H1 (cell line): ENCODE results near the gene MBOAT2. TPM values are rescaled to one million over a fixed set of nuclear protein-coding genes. Genes with fewer than 3 reads are reported as not detected.
"Not testable (repeated sequence)": the region's sequence is repeated elsewhere in the genome, so short reads cannot be mapped to it uniquely, and the experiment has no call there.

ENCODE experiments used
- CTCF ChIA-PET: fragments of 300-600 bp; sonication (Branson Sonifier 250); formaldehyde crosslinking; loops from one replicate; lab custom pipeline; 2021; ENCODE audit not compliant: partially characterized antibody; lab: Charles Lee
- POLR2A ChIA-PET: fragments of 300-600 bp; sonication (Branson Sonifier 250); formaldehyde crosslinking; loops from one replicate; lab custom pipeline; 2021; ENCODE audit warnings: inconsistent platforms; ENCODE audit not compliant: partially characterized antibody; lab: Charles Lee
- DNase-seq, 2 experiments: peaks; one replicate each; pipeline versions ENCODE4 v3.0.0 to v3.0.0-alpha.2; 2010 to 2022; ENCODE audit warnings: low spot score in 2 of 2, low read depth in 1 of 2, mixed read lengths in 1 of 2
- FAIRE-seq: peaks from 2 replicates; lab custom pipeline; 2011; peaks lifted over from hg19 to GRCh38; lab: Jason Lieb, UNC
- H2AFZ ChIP-seq: 2 replicates; pipeline ENCODE4 v1.8.1; 2012; ENCODE audit warnings: low read length, inconsistent platforms
- H2AK5ac ChIP-seq: 2 replicates; pipeline ENCODE4 v1.6.1; 2013; ENCODE audit warnings: low read depth, low read length
- H2BK120ac ChIP-seq: replicated peaks from 2 replicates; pipeline ENCODE3; 2013; ENCODE audit warnings: low read depth, low read length, inconsistent platforms
- H2BK12ac ChIP-seq: 2 replicates; pipeline ENCODE4 v1.6.1; 2013; ENCODE audit warnings: low read depth, low read length
- H2BK15ac ChIP-seq: 2 replicates; pipeline ENCODE4 v1.6.1; 2013; ENCODE audit warnings: low read length
- H2BK20ac ChIP-seq: 2 replicates; pipeline ENCODE4 v1.6.1; 2013; ENCODE audit warnings: low read length
- H2BK5ac ChIP-seq: 2 replicates; pipeline ENCODE4 v1.6.1; 2013; ENCODE audit warnings: low read depth, low read length
- H3K14ac ChIP-seq: 2 replicates; pipeline ENCODE4 v1.6.1; 2013; ENCODE audit warnings: inconsistent platforms; ENCODE audit not compliant: insufficient read length
- H3K18ac ChIP-seq: 2 replicates; pipeline ENCODE4 v1.6.1; 2013; ENCODE audit warnings: low read length; ENCODE audit errors: extremely low read depth
- H3K23ac ChIP-seq: 2 replicates; pipeline ENCODE4 v1.6.1; 2013; ENCODE audit warnings: inconsistent platforms; ENCODE audit not compliant: insufficient read length
- H3K23me2 ChIP-seq: 2 replicates; pipeline ENCODE4 v1.6.1; 2013; ENCODE audit warnings: low read depth, low read length
- H3K27ac ChIP-seq: 2 replicates; pipeline ENCODE4 v1.6.1; 2011; ENCODE audit warnings: low read depth, low read length, inconsistent platforms
- H3K27me3 ChIP-seq, 4 experiments: replicated peaks in 1 of 4; 1 replicate in 1 of 4; 2 replicates in 3 of 4; pipeline versions ENCODE4 v1.6.1 to v1.8.1; 2011 to 2013; ENCODE audit warnings: low read length in 3 of 4, mild to moderate bottlenecking in 3 of 4, inconsistent platforms in 2 of 4, mixed read lengths in 2 of 4, moderate library complexity in 1 of 4; ENCODE audit not compliant: control insufficient read depth in 3 of 4, insufficient read depth in 3 of 4; ENCODE audit errors: extremely low read depth in 1 of 4
- H3K36me3 ChIP-seq, 4 experiments: 2 replicates each; pipeline versions ENCODE4 v1.6.1 to v1.8.1; 2011 to 2013; ENCODE audit warnings: mild to moderate bottlenecking in 4 of 4, low read length in 3 of 4, moderate library complexity in 2 of 4, control low read depth in 1 of 4, inconsistent platforms in 1 of 4; ENCODE audit not compliant: insufficient read depth in 4 of 4, control insufficient read depth in 2 of 4
- H3K4ac ChIP-seq: replicated peaks from 2 replicates; pipeline ENCODE3; 2013; ENCODE audit warnings: low read length, low read depth, mixed read lengths, inconsistent platforms; ENCODE audit not compliant: insufficient read length
- H3K4me1 ChIP-seq, 4 experiments: replicated peaks in 1 of 4; 1 replicate in 1 of 4; 2 replicates in 3 of 4; pipeline versions ENCODE4 v1.6.1 to v1.8.1; 2011 to 2013; ENCODE audit warnings: low read length in 3 of 4, inconsistent platforms in 2 of 4, mixed read lengths in 1 of 4; ENCODE audit not compliant: insufficient read depth in 4 of 4, control insufficient read depth in 3 of 4
- H3K4me2 ChIP-seq, 2 experiments: 2 replicates each; pipeline versions ENCODE4 v1.6.1 to v1.8.1; 2011 to 2013; ENCODE audit warnings: low read depth in 2 of 2, low read length in 2 of 2, control low read depth in 1 of 2, inconsistent platforms in 1 of 2, mild to moderate bottlenecking in 1 of 2; ENCODE audit not compliant: insufficient read depth in 1 of 2
- H3K4me3 ChIP-seq, 4 experiments: fragments of 200-600, 300-600 bp in 1 of 4; sonication (generic), shearing (Covaris generic), sonication (Bioruptor Twin) in 1 of 4; 2 replicates each; pipeline versions ENCODE4 v1.5.1 to v1.8.1; 2011 to 2016; ENCODE audit warnings: low read length in 4 of 4, low read depth in 3 of 4, control low read depth in 2 of 4, inconsistent platforms in 2 of 4, mild to moderate bottlenecking in 2 of 4, mixed read lengths in 1 of 4, moderate library complexity in 1 of 4; ENCODE audit not compliant: insufficient read depth in 2 of 4; ENCODE audit errors: extremely low read depth in 1 of 4
- H3K56ac ChIP-seq: replicated peaks from 2 replicates; pipeline ENCODE3; 2013; ENCODE audit warnings: low read depth, mild to moderate bottlenecking, mixed read lengths, low read length, inconsistent platforms; ENCODE audit not compliant: insufficient read length
- H3K79me1 ChIP-seq: 2 replicates; pipeline ENCODE4 v1.6.1; 2013; ENCODE audit warnings: low read depth, low read length, control low read depth
- H3K79me2 ChIP-seq, 2 experiments: 2 replicates each; pipeline versions ENCODE4 v1.6.1 to v1.8.1; 2012 to 2013; ENCODE audit warnings: low read length in 2 of 2, mild to moderate bottlenecking in 2 of 2, inconsistent platforms in 1 of 2; ENCODE audit not compliant: insufficient read depth in 2 of 2, control insufficient read depth in 1 of 2
- H3K9ac ChIP-seq, 4 experiments: replicated peaks in 1 of 4; 1 replicate in 1 of 4; 2 replicates in 3 of 4; pipeline versions ENCODE4 v1.6.1 to v1.8.1; 2011 to 2013; ENCODE audit warnings: low read depth in 3 of 4, low read length in 3 of 4, control low read depth in 2 of 4, mild to moderate bottlenecking in 2 of 4, moderate library complexity in 2 of 4, inconsistent platforms in 1 of 4; ENCODE audit errors: extremely low read depth in 1 of 4
- H3K9me3 ChIP-seq, 2 experiments: 2 replicates each; pipeline versions ENCODE4 v1.6.1 to v1.8.1; 2012 to 2013; ENCODE audit warnings: mild to moderate bottlenecking in 2 of 2, moderate library complexity in 2 of 2, control low read depth in 1 of 2, inconsistent platforms in 1 of 2, low read depth in 1 of 2, low read length in 1 of 2, mixed read lengths in 1 of 2; ENCODE audit not compliant: insufficient read depth in 2 of 2
- H4K20me1 ChIP-seq, 2 experiments: replicated peaks in 1 of 2; 2 replicates each; pipeline versions ENCODE3 to v1.8.1; 2011 to 2013; ENCODE audit warnings: inconsistent platforms in 2 of 2, low read length in 2 of 2, mild to moderate bottlenecking in 1 of 2; ENCODE audit not compliant: insufficient read depth in 2 of 2, control insufficient read depth in 1 of 2
- H4K5ac ChIP-seq: 2 replicates; pipeline ENCODE4 v1.6.1; 2013; ENCODE audit warnings: low read length, low read depth, mixed read lengths, inconsistent platforms; ENCODE audit not compliant: insufficient read length
- H4K8ac ChIP-seq: 2 replicates; pipeline ENCODE4 v1.8.0; 2013; ENCODE audit warnings: mild to moderate bottlenecking, moderate library complexity, low read length, inconsistent platforms; ENCODE audit not compliant: insufficient read depth; ENCODE audit errors: extremely low read depth
- H4K91ac ChIP-seq: replicated peaks from 2 replicates; pipeline ENCODE3; 2013; ENCODE audit warnings: low read length, mixed read lengths, inconsistent platforms; ENCODE audit not compliant: insufficient read length
- WGBS, 2 experiments: shearing (Covaris generic) in 1 of 2; methylation state at CpG; one replicate each; pipeline versions ENCODE4 v1.1.6 to v1.1.7; 2013 to 2015; ENCODE audit warnings: low lambda C conversion rate in 2 of 2, mixed read lengths in 2 of 2, inconsistent platforms in 1 of 2, low coverage in 1 of 2, missing lambda C conversion rate in 1 of 2; ENCODE audit not compliant: insufficient replicate concordance in 2 of 2, insufficient coverage in 1 of 2, insufficient read length in 1 of 2; ENCODE audit errors: extremely low coverage in 1 of 2, missing lambda C conversion rate in 1 of 2; 5-methylcytosine and 5-hydroxymethylcytosine counted together
- polyA plus RNA-seq, 7 experiments: library from polyadenylated mRNA; depleted of rRNA in 3 of 7; stranded (reverse) in 5 of 7; unstranded in 2 of 7; fragments of >200 nt in 5 of 7; fragments of 200-250 nt in 2 of 7; gene quantifications; 1 replicate in 5 of 7; 2 replicates in 1 of 7; 4 replicates in 1 of 7; pipeline versions ENCODE4 v1.2.1 to v1.2.3, GENCODE V29; 2011 to 2013; ENCODE audit warnings: missing spikeins in 2 of 7, mixed read lengths in 2 of 7
- total RNA-seq: library from RNA; stranded (reverse); fragmentation: NEBNext Ultra II Directional; extraction: Animal tissue kit (Norgen Biotek cat#: 25700); gene quantifications from 2 replicates; pipeline ENCODE4 v1.2.1, GENCODE V29; 2021

The MBOAT2 gene
- total and polyA plus RNA-seq, 2 of the 8 experiments (the other 6 are each of a cell fraction or from before 2014, with no cell fraction given) = 11.2 to 23.4 TPM

DNA sequence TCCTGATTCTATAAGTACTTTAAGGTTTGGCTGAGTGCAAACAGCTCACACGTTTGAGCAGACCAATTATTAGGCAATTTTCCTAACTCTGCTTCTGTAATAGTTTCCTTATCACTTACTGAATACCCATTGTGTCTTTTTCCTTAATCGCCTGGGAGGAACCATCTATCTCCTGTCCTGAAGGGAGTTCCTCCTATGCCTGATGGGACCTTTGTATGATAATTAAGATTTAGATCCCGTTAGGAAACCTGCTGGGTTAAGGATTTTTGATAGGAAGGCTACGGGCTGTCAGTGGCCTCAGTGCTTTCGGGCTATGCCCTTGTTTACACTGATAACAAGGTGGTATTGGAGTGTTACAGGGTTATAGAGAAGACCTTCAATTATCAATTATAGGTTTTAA lies 106.8 kb downstream of the MBOAT2 start:
- H4K5ac ChIP-seq, H3K79me1 ChIP-seq, FAIRE-seq, H3K4ac ChIP-seq, H2BK120ac ChIP-seq, H3K9ac ChIP-seq, H2BK5ac ChIP-seq, H3K23me2 ChIP-seq, H2BK20ac ChIP-seq, H3K18ac ChIP-seq, H3K27ac ChIP-seq, H3K79me2 ChIP-seq, POLR2A ChIA-PET, H3K14ac ChIP-seq, H3K4me2 ChIP-seq, H3K56ac ChIP-seq, H4K8ac ChIP-seq, H2BK12ac ChIP-seq, H2AFZ ChIP-seq, H3K27me3 ChIP-seq, H2BK15ac ChIP-seq, H4K20me1 ChIP-seq, H3K4me1 ChIP-seq, H3K23ac ChIP-seq, H4K91ac ChIP-seq, DNase-seq, H3K4me3 ChIP-seq, H2AK5ac ChIP-seq: not testable (repeated sequence)
- Histone ChIP-seq H3K36me3 (peaks cover 0 to 16% (median 0%) of the 10 kb centered on the region in 4 experiments; a peak in 1 of 8 replicates), H3K9me3 (peaks cover 0 to 10% of the 10 kb centered on the region in 2 experiments; a peak in 2 of 4 replicates)
- 82% methylated on average over 5 of the region's 5 CpGs; no CpG with 5 or more reads in 1 of the 2 experiments for whole genome bisulfite sequencing, 2 experiments
- CTCF ChIA-PET = interaction anchor here (1.1 kb wide), 1 partner anchor 50 kb away, joined by 3 read pairs; no protein-coding TSS in a partner anchor
